Eye (tissue), 1 donor: ENCODE measurements around the gene TMIE.

Experiments
- DNase-seq: peaks from one replicate; pipeline ENCODE4 v3.0.0-alpha.2; 2015

TMIE gene

GRCh38 chr3:46701181-46701939 is at the start of gene TMIE:
TMIE (plus strand) TSS chr3:46701392; CDS start chr3:46701488, 96 bp downstream.
- DNase-seq = no peak

DNA sequence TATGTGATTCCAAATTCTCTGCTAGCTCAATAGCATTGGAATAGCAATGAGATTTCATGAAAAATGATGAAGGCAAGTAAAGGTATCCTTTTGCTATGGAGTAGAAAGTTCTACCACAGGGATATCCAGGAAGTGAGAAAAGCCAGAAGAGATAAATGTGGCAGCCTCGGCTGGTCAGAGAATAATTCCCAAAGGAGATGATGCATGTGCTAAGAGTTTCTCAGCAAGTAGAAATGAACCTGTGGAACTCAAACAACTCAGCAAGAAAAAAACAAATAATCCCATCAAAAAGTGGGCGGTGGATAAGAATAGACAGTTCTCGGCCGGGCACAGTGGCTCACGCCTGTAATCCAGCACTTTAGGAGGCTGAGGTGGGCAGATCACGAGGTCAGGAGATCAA is 45.9 kb upstream of the TMIE start:
- DNase-seq = no peak

- DNase-seq = no peak
These were observed 44.2 kb upstream of the TMIE start for GRCh38 chr3:46656778-46657556.

DNA sequence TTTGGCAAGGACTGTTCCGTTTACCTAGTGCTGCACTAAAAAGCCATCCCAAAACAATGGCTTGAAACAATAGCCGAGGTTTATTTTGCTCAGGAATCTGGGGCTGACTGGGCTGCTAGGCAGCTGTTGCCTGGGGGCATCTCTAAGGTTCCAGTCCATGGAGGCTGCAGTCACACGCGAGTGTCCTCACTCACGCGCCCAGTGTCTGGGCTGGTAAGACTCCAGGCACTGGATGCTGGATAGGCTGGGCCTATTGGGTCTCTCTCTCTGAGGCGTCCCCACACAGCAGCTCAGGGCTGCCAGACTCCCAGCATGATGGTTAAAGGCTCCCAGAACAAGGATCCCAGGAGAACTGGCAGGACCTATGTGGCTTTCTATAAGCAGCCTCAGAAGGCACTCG is 41.9 kb upstream of the TMIE start:
- DNase-seq = peak; percentile 41

DNA sequence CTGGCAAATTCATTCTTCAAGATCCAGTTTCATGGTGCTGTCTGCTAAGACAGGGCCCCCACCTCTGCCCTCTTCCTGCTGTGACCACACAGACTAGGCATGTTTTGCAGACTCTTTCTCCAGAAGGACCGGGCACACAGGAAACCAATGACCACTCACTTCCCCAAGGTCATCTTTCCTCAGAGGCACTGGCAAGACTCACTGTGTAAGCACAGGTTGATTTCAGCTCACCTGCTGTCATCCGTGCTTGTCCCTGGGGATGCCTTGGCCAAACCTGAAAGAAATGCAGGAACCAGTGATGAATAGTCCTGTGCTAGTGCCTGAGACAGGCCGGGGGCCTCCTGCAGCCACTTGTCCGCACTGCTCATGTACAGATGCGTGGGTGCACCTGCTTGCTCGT is 41.2 kb upstream of the TMIE start:
- DNase-seq = no peak

- peak; percentile 34 for DNase-seq
These were observed 40.4 kb upstream of the TMIE start for GRCh38 chr3:46660543-46661523.

DNA sequence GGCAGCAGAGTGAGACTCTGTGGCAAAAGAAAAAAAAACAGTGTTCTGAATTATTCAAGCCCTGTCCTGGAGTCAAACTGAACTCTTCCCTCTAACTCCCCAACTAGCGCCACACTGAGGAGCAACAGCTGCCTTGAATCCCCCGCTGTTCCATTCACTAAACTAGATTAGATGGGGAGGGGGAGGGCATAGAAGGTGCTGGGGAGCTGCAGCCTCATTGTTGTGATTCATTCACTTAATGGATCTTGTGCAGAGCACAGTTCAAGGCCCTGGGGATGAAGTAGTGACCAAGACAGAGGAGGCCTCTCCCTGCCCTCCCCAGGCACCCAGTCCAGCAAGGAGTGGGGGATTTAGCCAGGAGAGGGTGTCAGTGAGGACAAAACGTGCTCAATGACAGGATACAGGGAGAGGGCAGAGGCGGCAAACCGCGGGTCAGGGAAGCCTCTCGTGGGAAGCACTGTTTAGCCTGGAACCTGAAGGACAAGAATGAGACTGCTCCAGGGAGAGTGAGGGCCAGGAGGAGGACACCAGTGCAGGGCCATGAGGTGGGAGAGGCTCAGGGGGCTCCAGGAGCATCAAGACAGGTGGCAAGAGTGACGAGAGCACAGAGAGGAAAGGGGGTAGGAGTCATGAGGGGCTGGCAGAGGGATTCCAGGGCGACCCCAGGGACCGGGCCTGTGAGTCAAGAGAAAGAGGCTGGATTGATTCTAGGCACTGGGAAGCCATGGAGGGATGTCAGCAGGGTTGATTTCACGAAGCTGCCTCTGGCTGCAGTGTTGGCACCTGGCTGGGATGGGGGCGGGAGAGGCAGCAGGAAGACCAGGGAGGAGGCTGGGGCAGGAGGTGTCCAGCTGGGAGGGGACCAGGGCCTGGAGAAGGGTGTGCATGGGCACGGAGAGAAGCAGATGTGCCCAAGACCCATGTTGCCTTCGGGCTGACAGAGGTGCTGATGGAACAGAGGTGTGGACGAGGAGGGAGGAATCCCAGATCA is 39.1 kb upstream of the TMIE start:
- no peak for DNase-seq

- peak; percentile 81 for DNase-seq
These were observed 38.2 kb upstream of the TMIE start for GRCh38 chr3:46662771-46663551.

GRCh38 chr3:46663591-46664135 is 37.5 kb upstream of the TMIE start:
- DNase-seq = peak; percentile 77

GRCh38 chr3:46664188-46664970 is 36.8 kb upstream of the TMIE start:
- DNase-seq = no peak

DNA sequence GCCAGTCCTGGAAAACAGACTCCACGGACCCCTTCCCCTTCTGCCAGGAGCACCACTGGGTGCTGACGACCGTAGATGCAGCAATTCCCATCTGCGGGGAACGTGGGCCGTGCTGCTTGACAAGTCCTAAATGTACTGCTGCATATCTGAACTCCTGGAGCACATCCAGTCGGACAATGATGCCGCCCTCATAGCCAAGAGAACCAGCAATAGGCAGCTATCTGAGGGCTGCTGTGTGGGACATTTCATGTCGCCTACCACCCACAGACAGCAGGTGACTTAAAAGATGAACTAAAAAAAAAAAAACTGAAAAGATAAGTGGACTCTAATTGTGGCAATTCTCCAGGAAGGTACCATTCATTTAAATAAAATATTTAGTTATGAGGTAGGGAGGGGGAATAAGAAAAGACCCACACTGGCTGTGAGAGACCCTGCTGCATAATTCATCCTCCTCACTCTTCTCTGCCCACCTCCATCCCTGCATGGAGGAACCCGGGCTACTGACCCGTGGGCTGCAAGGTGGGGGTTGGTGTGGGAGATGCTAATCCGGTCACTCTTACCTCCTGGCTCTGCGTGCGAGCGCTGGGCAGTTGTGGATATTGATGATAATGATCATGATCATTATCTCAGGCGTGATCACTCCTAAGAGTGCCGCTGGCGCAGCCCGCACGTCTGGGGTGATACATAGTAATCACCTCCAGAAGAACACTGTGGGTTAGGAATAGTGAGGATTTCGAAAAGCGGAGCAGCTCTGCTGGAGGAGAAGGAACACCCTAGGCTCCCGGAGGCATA is 36.0 kb upstream of the TMIE start:
- DNase-seq = no peak

- no peak for DNase-seq
These were observed 35.3 kb upstream of the TMIE start for GRCh38 chr3:46665763-46666452.

DNA sequence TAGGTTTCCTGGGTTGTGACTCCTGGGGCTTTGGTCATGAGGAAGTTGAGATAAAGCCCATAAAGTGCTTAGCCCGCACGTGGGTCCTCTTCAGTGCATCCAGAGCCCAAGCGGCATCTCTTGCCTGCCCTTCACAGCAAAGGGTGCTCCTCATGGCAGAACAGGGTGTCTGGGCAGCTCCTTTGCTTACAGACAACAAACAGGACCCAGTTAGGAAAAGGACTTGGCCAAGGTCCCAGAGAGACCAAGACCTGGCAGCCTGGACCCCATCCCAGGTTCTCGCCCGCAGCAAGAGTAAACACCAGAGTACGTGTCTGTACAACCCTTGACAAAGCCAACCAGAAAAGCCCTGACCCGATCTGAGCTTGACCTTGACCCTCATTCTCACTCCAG is 34.7 kb upstream of the TMIE start:
- DNase-seq = no peak

DNA sequence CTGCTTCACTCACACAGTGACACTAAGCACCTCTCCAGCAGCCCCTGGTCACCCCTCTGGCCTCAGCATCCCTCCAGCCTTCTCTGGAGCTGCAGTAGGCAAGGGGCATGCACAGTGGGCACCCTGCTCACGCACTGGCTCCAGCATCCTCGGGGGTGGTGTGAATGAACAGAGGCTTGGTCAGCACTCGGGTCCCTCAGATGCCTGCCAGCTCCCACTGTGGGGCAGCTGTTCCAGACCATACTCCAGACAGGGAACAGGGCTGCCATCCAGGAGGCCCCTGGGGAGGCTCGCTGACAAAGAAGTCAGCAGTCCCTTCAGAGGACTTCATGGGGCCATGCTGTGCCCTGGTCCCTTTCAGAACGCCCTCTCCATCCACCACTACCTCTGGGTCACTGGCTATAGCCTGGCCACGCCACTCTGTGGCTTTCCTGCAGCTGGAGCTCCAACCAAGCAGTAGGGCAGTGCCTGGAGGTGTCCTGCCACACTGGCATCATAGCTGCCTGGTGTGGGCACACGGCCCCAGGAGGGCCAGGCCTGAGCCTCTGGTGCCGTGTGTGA is 34.1 kb upstream of the TMIE start:
- no peak for DNase-seq

- DNase-seq = no peak
These were observed 33.5 kb upstream of the TMIE start for GRCh38 chr3:46667657-46668056.

DNA sequence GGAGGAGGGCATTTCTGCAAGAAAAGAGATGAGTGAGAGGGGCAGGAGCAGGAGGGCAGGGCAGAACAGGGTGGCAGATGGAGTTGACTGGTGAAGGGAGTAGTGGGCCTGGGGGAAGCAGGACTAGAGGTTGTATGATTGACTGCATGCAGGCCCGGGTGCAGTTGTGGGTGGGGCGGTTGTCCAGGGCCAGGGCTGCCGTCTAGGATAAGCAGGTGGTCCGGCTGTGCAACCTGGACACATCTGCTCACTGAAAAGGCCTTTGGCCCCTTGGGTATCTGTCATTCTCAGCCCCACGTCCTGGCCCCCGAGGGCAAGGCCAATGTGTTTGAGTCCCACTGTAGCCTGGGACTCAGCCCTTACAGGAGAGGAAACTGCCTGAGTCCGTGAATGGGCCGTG is 33.1 kb upstream of the TMIE start:
- no peak for DNase-seq

GRCh38 chr3:46668591-46668990 is 32.6 kb upstream of the TMIE start:
- no peak for DNase-seq
